T-helper 1 cell treated with Interleukin-12 subunit alpha and Interleukin-12 subunit beta and Interleukin-4 antibody, amounts not matched to agents 30 ng/mL and 1 ng/mL, for 36 hours (primary cell): ENCODE results near the gene RPL27A. TPM values are rescaled to one million over a fixed set of nuclear protein-coding genes. Genes with fewer than 3 reads are reported as not detected.

Source experiments
- intact Hi-C: fragments of 100-400 bp; cut with micrococcal nuclease; formaldehyde crosslinking; loops from one replicate; pipeline ENCODE4 v1.15.1; 2024
- total RNA-seq: library from RNA; stranded (reverse); gene quantifications from 2 replicates; pipeline ENCODE4 v1.2.3, GENCODE V29; 2022

RPL27A gene
- total RNA-seq, 1 donor from 2014 or later, result 638 TPM

GRCh38 chr11:8719721-8720120 lies 37.1 kb downstream of the RPL27A start:
- intact Hi-C loops, result no loop called here

- intact Hi-C loops, result no loop called here
Observed at GRCh38 chr11:8720352-8720751, 37.8 kb downstream of the RPL27A start.

- intact Hi-C loops, result no loop called here
Observed at GRCh38 chr11:8720868-8721608, 38.4 kb downstream of the RPL27A start.

- intact Hi-C loops, result no loop called here
Observed at GRCh38 chr11:8721609-8722500, 39.3 kb downstream of the RPL27A start.

- intact Hi-C loops, result no loop called here
Observed at GRCh38 chr11:8722809-8723208, 40.2 kb downstream of the RPL27A start.

- intact Hi-C loops, result no loop called here
Observed at GRCh38 chr11:8723711-8724110, 41.1 kb downstream of the RPL27A start.

GRCh38 chr11:8724682-8725081 lies 42.1 kb downstream of the RPL27A start:
- intact Hi-C loops, result no loop called here

GRCh38 chr11:8726395-8726794 lies 43.8 kb downstream of the RPL27A start:
- intact Hi-C loops, result no loop called here

- intact Hi-C loops, result no loop called here
Observed at GRCh38 chr11:8728563-8728962, 46.0 kb downstream of the RPL27A start.

GRCh38 chr11:8729067-8729466 lies 46.5 kb downstream of the RPL27A start:
- intact Hi-C loops, result no loop called here

GRCh38 chr11:8729837-8730696 lies 47.5 kb downstream of the RPL27A start:
- intact Hi-C loops, result no loop called here

- intact Hi-C loops, result no loop called here
Observed at GRCh38 chr11:8730697-8731020, 48.1 kb downstream of the RPL27A start.

- intact Hi-C loops, result no loop called here
Observed at GRCh38 chr11:8731647-8732323, 49.2 kb downstream of the RPL27A start.

- intact Hi-C loops, result no loop called here
Observed at GRCh38 chr11:8732324-8732670, 49.7 kb downstream of the RPL27A start.

- intact Hi-C loops, result no loop called here
Observed at GRCh38 chr11:8732748-8733241, 50.2 kb downstream of the RPL27A start.

- intact Hi-C loops, result no loop called here
Observed at GRCh38 chr11:8733852-8734251, 51.3 kb downstream of the RPL27A start.

- intact Hi-C loops, result no loop called here
Observed at GRCh38 chr11:8735094-8735493, 52.5 kb downstream of the RPL27A start.

GRCh38 chr11:8739309-8739793 lies 56.8 kb downstream of the RPL27A start:
- intact Hi-C loops, result no loop called here
